NCI-H460 (cell line): ENCODE measurements around the gene CLPTM1L. TPM values are rescaled to one million over a fixed set of nuclear protein-coding genes. Genes with fewer than 3 reads are reported as not detected.

Experiments
- DNase-seq: peaks from one replicate; pipeline ENCODE4 v3.0.0-alpha.2; 2016; ENCODE audit warnings: low read depth; ENCODE audit errors: extremely low read depth
- total RNA-seq: library from RNA; depleted of rRNA; stranded (reverse); fragments of >200 nt; shearing (Covaris generic); gene quantifications from 2 replicates; pipeline ENCODE4 v1.2.3, GENCODE V29; 2014

CLPTM1L gene
- total RNA-seq, 1 experiment from 2014 or later, result 255 TPM

- DNase-seq, result no peak
Measured at GRCh38 chr5:1317921-1318565, 26.9 kb downstream of the CLPTM1L start.

GRCh38 chr5:1316588-1317340, 28.1 kb downstream of the CLPTM1L start:
- DNase-seq, result no peak

- no peak for DNase-seq
Measured at GRCh38 chr5:1315709-1316587, 29.0 kb downstream of the CLPTM1L start.

DNA sequence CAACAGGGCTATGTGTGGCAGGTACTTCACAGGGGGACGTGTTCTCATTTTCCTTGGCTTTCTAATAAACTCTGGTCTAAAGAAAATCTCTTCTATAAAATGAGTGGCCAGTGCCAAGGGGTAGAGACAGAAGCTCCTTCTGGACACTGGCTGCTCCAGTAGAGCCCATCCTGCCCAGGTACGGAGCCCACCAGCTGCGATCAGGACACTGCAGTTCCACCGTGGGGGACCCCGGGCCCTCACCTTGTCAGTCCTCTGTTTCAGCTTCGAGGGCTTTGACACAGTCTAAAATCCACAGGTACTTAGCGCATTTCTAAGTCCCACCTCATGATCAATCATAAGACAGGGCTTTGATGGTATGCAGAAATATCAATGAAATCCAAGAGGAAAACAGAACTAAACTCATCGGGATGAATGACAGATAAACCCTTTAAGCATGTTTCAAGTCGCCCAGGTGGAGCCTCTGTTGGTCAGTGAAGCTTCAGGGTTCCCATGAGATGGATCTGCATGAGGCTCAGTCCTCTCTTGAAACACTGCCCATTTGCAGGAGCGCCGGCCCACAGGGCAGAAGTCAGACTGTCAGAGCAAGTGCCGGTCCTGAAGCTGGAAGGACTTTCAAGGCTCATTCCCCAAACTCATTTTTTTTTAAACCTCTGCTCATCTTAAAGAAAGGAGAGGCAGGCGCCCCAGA, 29.7 kb downstream of the CLPTM1L start:
- DNase-seq, result no peak

- no peak for DNase-seq
Measured at GRCh38 chr5:1314564-1314982, 30.3 kb downstream of the CLPTM1L start.

DNA sequence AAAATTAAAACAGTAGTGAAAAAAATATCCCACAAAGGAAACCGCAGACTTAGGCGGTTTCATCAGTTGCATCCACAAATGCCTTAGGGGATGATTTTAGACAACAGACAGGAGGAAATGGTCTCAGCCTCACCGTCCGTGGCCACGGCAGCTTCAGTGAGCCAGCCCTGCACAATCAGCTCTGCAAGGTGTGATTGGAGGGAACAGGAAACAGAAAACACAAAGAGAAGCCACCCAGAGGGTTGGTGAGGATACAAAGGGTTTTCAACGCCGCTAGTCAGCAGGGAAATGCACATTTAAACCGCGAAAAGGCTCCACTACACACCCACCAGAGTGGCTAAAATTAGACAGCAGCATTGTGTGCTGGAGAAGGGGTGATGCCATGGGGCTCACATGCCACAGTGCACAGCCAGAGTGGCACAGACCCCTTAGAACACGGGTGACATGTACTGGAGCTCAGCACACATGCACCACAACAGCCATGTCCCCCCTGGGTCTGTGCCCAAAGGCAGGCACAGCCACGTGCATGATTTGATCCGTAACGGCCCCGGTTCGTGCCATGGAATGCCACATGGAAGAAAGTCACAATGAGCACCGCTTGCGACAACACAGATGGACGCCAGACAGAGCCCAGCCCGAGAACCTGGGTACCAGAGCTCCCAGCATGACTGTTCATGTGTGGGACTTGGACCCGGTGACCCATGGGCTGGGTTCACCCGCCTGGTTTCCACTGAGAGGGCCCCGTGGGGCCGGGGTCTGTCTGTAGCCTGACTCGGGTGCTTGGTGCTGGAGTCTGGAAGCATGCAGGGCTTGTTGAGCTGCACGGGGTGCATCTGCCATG, 31.7 kb downstream of the CLPTM1L start:
- DNase-seq, result no peak

GRCh38 chr5:1312206-1312605, 32.7 kb downstream of the CLPTM1L start:
- DNase-seq, result no peak

GRCh38 chr5:1311439-1312055, 33.4 kb downstream of the CLPTM1L start:
- no peak for DNase-seq

- DNase-seq, result no peak
Measured at GRCh38 chr5:1310118-1310517, 34.8 kb downstream of the CLPTM1L start.

DNA sequence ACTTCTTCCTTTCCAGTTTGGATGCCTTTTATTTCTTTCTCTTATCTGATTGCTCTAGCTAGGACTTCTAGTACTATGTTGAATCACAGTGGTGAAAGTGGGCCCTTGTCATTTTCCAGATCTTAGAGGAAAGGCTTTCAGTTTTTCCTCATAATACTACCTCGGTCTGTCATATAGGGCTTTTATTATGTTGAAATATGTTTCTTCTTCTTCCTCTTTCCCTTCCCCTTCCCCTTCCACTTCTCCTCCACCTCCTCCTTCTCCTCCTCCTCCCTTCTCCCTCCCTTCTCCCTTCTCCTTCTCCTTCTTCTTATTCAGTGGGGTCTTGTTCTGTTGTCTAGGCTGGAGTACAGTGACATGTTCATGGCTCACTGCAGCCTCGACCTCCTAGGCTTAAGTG, 40.9 kb downstream of the CLPTM1L start:
- no peak for DNase-seq

- no peak for DNase-seq
Measured at GRCh38 chr5:1302258-1302657, 42.6 kb downstream of the CLPTM1L start.

GRCh38 chr5:1300581-1301083, 44.3 kb downstream of the CLPTM1L start:
- no peak for DNase-seq

- DNase-seq, result no peak
Measured at GRCh38 chr5:1299961-1300360, 44.9 kb downstream of the CLPTM1L start.

DNA sequence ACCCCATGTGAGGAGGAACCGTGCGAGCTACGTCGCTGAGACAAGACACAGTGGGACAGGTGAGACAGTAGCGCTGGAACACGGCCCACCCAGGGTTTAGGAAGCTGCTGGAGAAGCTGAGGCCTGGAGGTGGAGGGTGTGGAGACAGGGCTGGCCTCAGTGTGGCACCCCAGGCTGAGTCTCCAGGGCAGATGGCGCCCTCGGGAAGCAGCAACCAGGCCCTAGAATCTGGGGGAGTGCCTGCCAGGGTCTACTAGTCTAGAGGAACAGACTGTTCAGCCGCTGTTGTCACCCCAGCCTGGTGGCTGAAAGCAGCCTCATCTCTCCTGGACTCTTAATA, 45.4 kb downstream of the CLPTM1L start:
- DNase-seq, result no peak

- DNase-seq, result no peak
Measured at GRCh38 chr5:1298723-1299510, 46.0 kb downstream of the CLPTM1L start.

GRCh38 chr5:1298067-1298551, 46.8 kb downstream of the CLPTM1L start:
- no peak for DNase-seq

DNA sequence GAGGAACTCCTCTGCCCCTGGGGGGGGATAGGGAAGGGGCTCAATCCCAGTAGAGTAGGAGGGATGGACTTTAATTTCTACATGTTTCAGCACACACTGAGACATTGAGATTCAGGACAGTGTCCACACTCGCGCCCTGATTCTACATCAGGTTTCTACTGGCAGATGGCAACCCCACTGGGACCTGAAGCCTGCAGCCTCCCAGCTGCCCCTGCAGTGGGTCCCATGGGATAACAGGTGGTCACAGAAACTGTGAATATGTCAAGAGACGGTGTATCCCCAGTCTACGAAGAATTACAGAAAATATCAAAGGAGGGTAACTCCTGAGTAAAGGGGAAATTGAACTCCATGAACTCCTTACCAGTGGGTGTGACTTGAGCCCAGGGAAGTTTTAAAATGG, 47.7 kb downstream of the CLPTM1L start:
- DNase-seq, result no peak

- no peak for DNase-seq
Measured at GRCh38 chr5:1295650-1296037, 49.3 kb downstream of the CLPTM1L start.
